AG09309 (cell line): ENCODE measurements around the gene SOX8.

Experiments
- DNase-seq: peaks from one replicate; pipeline ENCODE4 v3.0.0-alpha.2; 2010; ENCODE audit warnings: low read depth
- H3K4me3 ChIP-seq: 2 replicates; pipeline ENCODE4 v1.5.1; 2011; ENCODE audit warnings: mild to moderate bottlenecking, low read depth, low read length, moderate library complexity; ENCODE audit not compliant: control insufficient read depth
- TF ChIP-seq, protein P1 (sequence below): IDR thresholded peaks from 2 replicates; pipeline ENCODE4 v1.5.1; 2011; ENCODE audit warnings: mild to moderate bottlenecking, low read depth, low read length, inconsistent platforms; ENCODE audit not compliant: insufficient read depth, control insufficient read depth; ENCODE audit errors: missing control alignments

SOX8 gene

DNA sequence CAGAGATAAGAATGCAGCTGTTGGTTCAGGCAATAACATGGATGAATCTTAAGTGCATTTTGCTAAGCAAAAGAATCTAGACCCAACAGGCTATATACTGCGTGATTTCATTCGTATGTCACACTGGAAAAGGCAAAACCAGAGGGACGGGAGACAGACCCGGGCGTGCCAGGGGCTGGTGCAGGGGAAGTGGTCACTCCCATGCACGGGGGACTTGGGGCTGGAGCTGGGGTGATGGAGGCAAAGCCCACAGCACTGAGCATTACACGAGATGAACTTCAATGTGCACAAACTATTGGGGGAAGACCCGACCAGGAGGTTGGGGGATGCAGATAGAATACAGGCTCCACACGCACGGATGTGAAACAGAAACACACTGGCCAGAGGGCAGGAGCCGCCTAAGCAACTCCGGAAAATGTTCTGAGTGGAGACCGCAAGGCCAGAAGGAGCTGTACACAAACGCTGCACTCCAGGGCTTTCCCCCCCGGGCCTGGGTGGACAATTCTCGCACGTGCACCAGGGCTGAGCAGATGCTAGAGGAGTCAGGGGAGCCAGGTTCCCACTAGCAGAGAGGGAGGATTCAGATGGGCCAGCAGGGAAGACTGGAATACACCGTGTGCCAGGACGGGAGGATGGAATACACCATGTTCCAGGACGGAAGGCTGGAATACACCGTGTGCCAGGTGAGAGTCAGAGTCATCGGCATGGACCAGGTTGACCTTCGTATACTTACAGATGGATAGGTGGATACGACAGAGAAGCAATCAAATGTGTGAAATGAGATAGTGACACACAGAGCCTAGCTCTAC is 22.1 kb upstream of the SOX8 start:
- no peak for DNase-seq
- TF ChIP-seq, protein P1, sequence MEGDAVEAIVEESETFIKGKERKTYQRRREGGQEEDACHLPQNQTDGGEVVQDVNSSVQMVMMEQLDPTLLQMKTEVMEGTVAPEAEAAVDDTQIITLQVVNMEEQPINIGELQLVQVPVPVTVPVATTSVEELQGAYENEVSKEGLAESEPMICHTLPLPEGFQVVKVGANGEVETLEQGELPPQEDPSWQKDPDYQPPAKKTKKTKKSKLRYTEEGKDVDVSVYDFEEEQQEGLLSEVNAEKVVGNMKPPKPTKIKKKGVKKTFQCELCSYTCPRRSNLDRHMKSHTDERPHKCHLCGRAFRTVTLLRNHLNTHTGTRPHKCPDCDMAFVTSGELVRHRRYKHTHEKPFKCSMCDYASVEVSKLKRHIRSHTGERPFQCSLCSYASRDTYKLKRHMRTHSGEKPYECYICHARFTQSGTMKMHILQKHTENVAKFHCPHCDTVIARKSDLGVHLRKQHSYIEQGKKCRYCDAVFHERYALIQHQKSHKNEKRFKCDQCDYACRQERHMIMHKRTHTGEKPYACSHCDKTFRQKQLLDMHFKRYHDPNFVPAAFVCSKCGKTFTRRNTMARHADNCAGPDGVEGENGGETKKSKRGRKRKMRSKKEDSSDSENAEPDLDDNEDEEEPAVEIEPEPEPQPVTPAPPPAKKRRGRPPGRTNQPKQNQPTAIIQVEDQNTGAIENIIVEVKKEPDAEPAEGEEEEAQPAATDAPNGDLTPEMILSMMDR = no peak
- H3K4me3 ChIP-seq = no peak overlapping the region

DNA sequence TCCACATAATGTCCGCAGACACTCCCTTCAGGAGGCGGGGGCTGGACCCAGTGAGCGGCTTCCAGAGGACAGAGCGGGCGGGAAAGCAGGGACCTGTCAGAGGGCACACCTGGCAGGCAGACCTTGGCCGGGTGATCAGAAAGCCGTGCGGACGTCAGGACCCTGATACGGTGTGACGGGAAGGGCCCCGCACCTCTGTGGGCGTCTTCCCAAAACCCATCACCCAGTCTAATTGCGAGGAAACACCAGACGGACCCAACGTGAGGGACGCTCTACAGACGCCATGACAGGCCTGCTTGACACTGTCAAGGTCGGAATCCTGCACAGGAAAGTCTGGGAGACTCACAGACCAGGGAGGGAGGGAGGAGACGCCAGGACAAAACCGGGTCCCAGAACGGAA is 19.2 kb upstream of the SOX8 start:
- TF ChIP-seq, protein P1 = no peak
- DNase-seq = no peak
- no peak overlapping the region for H3K4me3 ChIP-seq

DNA sequence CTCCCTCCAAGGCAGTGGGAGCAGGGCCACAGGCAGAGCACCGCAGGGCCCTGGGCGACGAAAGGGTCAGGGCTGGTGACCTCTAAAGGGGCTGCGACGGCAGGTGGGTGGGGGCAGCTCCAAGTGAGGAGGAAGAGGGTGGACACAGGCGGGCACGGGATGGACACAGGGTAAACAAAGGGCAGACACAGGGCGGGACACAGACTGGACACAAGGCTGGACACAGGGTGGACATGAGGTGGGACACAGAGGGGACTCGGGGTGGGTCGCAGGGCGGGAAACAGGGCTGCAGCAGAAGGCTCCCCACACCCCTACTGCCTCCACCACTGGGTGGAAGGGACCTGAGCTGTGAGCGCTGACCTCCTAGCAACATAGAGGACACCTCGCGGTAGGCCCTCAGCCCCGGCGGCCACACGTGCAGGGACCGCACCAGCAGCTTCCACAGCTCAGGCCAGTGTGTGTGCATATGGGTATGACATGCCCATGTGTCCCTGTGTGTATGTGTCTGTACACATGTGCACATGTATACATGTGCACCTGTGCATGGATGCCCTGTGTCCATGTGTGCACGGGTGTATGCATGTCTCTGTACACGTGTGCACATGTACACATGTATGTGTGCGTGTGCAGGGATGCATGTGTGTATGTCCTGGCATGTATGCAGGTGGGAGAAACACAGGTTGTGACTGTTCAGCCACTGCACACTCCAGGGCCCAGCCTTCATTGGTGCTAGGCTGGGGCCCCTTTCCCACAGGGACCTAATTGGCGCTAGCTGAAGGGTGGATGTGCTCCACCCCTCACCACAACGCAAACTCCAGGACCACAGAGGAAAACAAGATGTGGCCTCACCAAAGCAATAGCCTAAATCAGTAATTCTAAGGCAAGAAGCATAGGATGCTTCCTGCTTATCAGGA is 18.4 kb upstream of the SOX8 start:
- H3K4me3 ChIP-seq = no peak overlapping the region
- DNase-seq = no peak
- TF ChIP-seq, protein P1 = no peak

DNA sequence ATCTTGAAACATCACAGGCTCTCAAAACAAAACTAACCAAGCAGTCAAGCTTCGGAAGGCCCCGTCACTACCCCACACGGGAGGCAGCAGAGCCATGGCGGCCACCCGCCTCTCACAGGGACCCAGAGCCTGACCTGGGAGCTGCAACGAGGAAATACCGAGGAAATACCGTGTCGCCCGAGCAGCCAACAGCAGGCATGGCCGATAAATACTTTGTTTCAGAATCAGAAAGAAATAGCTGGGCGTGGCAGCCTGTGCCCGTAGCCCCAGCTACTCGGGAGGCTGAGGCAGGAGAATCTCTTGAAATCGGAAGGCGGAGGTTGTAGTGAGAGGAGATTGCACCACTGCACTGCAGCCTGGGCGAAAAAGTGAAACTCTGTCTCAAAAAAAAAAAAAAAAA is 17.7 kb upstream of the SOX8 start:
- peak overlapping the region; percentile 7 for H3K4me3 ChIP-seq
- TF ChIP-seq, protein P1 = no peak
- no peak for DNase-seq

DNA sequence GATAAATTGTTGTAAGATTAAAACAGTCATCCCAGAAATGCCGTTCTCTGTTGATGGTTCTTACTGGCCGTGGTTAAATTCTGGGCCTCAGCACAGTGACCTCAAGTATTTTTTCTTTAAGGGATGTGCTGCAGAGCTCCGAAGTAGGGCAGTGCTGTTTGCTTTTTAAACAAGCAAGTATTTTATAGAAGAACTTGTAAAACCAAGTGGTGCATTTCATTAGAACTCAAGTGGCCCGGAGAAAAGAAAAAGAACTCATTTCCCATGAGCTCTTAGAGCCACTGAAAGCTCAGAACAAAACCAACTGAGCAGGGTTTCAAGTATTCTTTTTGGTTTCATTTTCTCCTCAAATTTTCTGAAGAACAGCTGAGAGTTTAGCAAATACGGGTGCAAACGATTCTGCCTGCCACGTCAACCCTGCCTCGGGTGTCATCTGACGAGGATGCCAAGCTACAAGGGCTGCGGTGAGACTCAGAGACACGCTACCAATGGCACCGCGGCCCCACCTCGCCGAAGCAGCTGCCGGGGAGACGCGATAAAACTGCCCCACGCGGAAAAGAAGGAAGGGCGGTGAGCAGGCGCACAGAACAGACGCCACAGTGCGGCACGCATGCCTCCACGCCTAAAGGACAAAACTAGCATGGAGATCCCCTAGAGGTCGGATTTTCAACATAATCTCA is 17.1 kb upstream of the SOX8 start:
- TF ChIP-seq, protein P1 = no peak
- peak; percentile 56 for DNase-seq
- H3K4me3 ChIP-seq = peak overlapping the region; percentile 39

DNA sequence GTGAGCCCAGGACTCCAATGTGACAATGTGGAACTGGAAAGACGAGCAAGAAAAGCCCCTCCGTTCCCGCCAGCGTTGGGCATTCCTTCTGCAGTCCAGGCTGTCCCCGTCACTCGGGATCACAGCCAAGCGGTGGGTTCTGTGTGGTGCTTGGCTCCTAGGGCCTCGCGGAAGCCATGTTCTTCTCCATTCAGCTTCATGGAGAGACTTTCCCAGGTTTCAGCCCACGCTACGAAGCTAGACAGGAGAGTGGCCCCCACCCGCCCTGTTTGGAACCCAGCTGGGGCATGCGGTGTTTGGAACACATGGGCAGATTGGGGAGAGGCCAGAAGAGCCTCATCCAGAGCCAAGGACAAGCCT is 16.6 kb upstream of the SOX8 start:
- TF ChIP-seq, protein P1 = peak; percentile 8
- H3K4me3 ChIP-seq = peak overlapping the region; percentile 39
- DNase-seq = no peak
